HepG2 (cell line): ENCODE data around the gene PDE8B. TPM values are rescaled to one million over a fixed set of nuclear protein-coding genes. Genes with fewer than 3 reads are reported as not detected.

ENCODE experiments used
- ATAC-seq: fragments of 200-7000 bp; cut with Tn5 transposase; 3 replicates; pipeline ENCODE4 v1.9.1; 2020; ENCODE audit warnings: mild to moderate bottlenecking, moderate library complexity
- BruUV-seq: library from RNA; stranded (reverse); fragments of 400-500 nt; replicated peaks from 2 replicates; lab custom pipeline; 2021; lab: Mats Ljungman, UMichigan
- CTCF ChIA-PET: fragments of 300-600 bp; formaldehyde crosslinking; extraction: SDS; loops from one replicate; lab custom pipeline; 2021; ENCODE audit warnings: low total read pairs, inconsistent platforms, low intra/inter-chr PET ratio; lab: Yijun Ruan, JAX
- POLR2A ChIA-PET: fragments of 350-600 bp; sonication (Branson Sonifier 250); formaldehyde crosslinking; loops from one replicate; lab custom pipeline; 2020; ENCODE audit warnings: antibody characterized with exemption, inconsistent platforms; lab: Yijun Ruan, JAX
- DNase-seq: peaks from one replicate; pipeline ENCODE4 v3.0.0-alpha.2; 2015; ENCODE audit warnings: low spot score
- FAIRE-seq: peaks from 3 replicates; lab custom pipeline; 2011; peaks lifted over from hg19 to GRCh38; lab: Jason Lieb, UNC
- H2AFZ ChIP-seq: one replicate; pipeline ENCODE4 v1.6.1; 2011; ENCODE audit warnings: low read length, inconsistent platforms
- H3K27ac ChIP-seq: fragments of 300-600 bp; 3 replicates; pipeline ENCODE4 v1.8.0; 2011; ENCODE audit warnings: mixed run types, mild to moderate bottlenecking, mixed read lengths, low read length, inconsistent platforms; ENCODE audit not compliant: insufficient read depth; ENCODE audit errors: extremely low read length
- H3K27me3 ChIP-seq, 2 experiments: fragments of 200-600 bp in 1 of 2; 2 replicates in 1 of 2; 3 replicates in 1 of 2; pipeline versions ENCODE4 v1.6.0 to v1.8.0; 2011; ENCODE audit warnings: low read length in 2 of 2, mild to moderate bottlenecking in 2 of 2, moderate library complexity in 2 of 2, inconsistent platforms in 1 of 2; ENCODE audit not compliant: insufficient read depth in 2 of 2, control insufficient read depth in 1 of 2
- H3K36me3 ChIP-seq, 2 experiments: fragments of 200-600 bp in 1 of 2; replicated peaks in 1 of 2; 2 replicates in 1 of 2; 3 replicates in 1 of 2; pipeline versions ENCODE4 v1.5.1 to v1.8.0; 2011; ENCODE audit warnings: low read length in 2 of 2, inconsistent platforms in 1 of 2; ENCODE audit not compliant: insufficient read depth in 2 of 2, control insufficient read depth in 1 of 2
- H3K4me1 ChIP-seq: 2 replicates; pipeline ENCODE4 v1.5.1; 2012; ENCODE audit warnings: low read length, inconsistent platforms; ENCODE audit not compliant: insufficient read depth
- H3K4me2 ChIP-seq: 2 replicates; pipeline ENCODE4 v1.6.0; 2011; ENCODE audit warnings: low read depth, low read length, inconsistent platforms
- H3K4me3 ChIP-seq, 3 experiments: fragments of 200-600 bp in 1 of 3; sonication (generic), shearing (Covaris generic) in 1 of 3; replicated peaks in 1 of 3; 2 replicates each; pipeline ENCODE4 v1.5.1; 2011 to 2016; ENCODE audit warnings: low read length in 3 of 3, inconsistent platforms in 2 of 3, low read depth in 2 of 3, mild to moderate bottlenecking in 2 of 3, control low read depth in 1 of 3, mixed read lengths in 1 of 3; ENCODE audit not compliant: insufficient read depth in 1 of 3
- H3K79me2 ChIP-seq: one replicate; pipeline ENCODE4 v1.6.1; 2011; ENCODE audit warnings: low read length, inconsistent platforms; ENCODE audit not compliant: insufficient read depth
- H3K9ac ChIP-seq: 2 replicates; pipeline ENCODE4 v1.6.0; 2011; ENCODE audit warnings: mild to moderate bottlenecking, low read depth, low read length, inconsistent platforms; ENCODE audit not compliant: insufficient read depth
- H3K9me3 ChIP-seq: 2 replicates; pipeline ENCODE4 v1.5.1; 2012; ENCODE audit warnings: mild to moderate bottlenecking, low read length
- H4K20me1 ChIP-seq: 2 replicates; pipeline ENCODE4 v1.6.0; 2011; ENCODE audit warnings: inconsistent platforms, mild to moderate bottlenecking, low read length, moderate library complexity; ENCODE audit not compliant: insufficient read depth
- CEBPB ChIP-seq: IDR thresholded peaks from 2 replicates; pipeline ENCODE4 v1.6.1; 2011; ENCODE audit warnings: low read depth, low read length, improper control_type of control experiment, borderline replicate concordance
- CENPBD1 ChIP-seq: sonication (generic); formaldehyde crosslinking; IDR thresholded peaks from 2 replicates; pipeline ENCODE4 v1.8.0; 2022; ENCODE audit warnings: missing genetic modification reagents, low read depth, mild to moderate bottlenecking, borderline replicate concordance
- FOXJ3 ChIP-seq: sonication (generic); formaldehyde crosslinking; IDR thresholded peaks from 2 replicates; pipeline ENCODE4 v1.4.0; 2020; ENCODE audit warnings: missing genetic modification reagents, mild to moderate bottlenecking, borderline replicate concordance
- FOXO4 ChIP-seq: sonication (generic); formaldehyde crosslinking; conservative IDR thresholded peaks from 2 replicates; pipeline ENCODE4 v1.8.1; 2023; ENCODE audit warnings: missing genetic modification reagents
- GATAD2A ChIP-seq: IDR thresholded peaks from 2 replicates; pipeline ENCODE4 v1.6.1; 2016
- HIVEP1 ChIP-seq: sonication (generic); formaldehyde crosslinking; IDR thresholded peaks from 2 replicates; pipeline ENCODE4 v1.4.0; 2020; ENCODE audit warnings: mild to moderate bottlenecking, missing genetic modification reagents
- MED13 ChIP-seq: sonication (generic); formaldehyde crosslinking; IDR thresholded peaks from 2 replicates; pipeline ENCODE4 v1.5.0; 2020; ENCODE audit warnings: missing genetic modification reagents
- RBFOX2 ChIP-seq: fragments of 200-400 bp; formaldehyde crosslinking; IDR thresholded peaks from 2 replicates; pipeline ENCODE4 v1.6.1; 2017; ENCODE audit warnings: low read depth, mild to moderate bottlenecking, low read length
- TFDP2 ChIP-seq: sonication (generic); formaldehyde crosslinking; IDR thresholded peaks from 2 replicates; pipeline ENCODE4 v1.4.0; 2020; ENCODE audit warnings: missing genetic modification reagents
- ZNF12 ChIP-seq: sonication (generic); formaldehyde crosslinking; IDR thresholded peaks from 2 replicates; pipeline ENCODE4 v1.5.0; 2020; ENCODE audit warnings: missing genetic modification reagents
- ZNF256 ChIP-seq: sonication (generic); formaldehyde crosslinking; conservative IDR thresholded peaks from 2 replicates; pipeline ENCODE4 v1.4.0; 2020; ENCODE audit warnings: missing genetic modification reagents
- ZNF468 ChIP-seq: sonication (generic); formaldehyde crosslinking; IDR thresholded peaks from 2 replicates; pipeline ENCODE4 v1.8.0; 2022; ENCODE audit warnings: mild to moderate bottlenecking, moderate library complexity, missing genetic modification reagents
- ZNF547 ChIP-seq: sonication (generic); formaldehyde crosslinking; IDR thresholded peaks from 2 replicates; pipeline ENCODE4 v1.5.1; 2020; ENCODE audit warnings: mild to moderate bottlenecking, missing genetic modification reagents
- WGBS: methylation state at CpG from one replicate; pipeline ENCODE4 v1.1.6; 2017; ENCODE audit warnings: low lambda C conversion rate; 5-methylcytosine and 5-hydroxymethylcytosine counted together
- in situ Hi-C: cut with HindIII; loops from 2 replicates; pipeline ENCODE4 v1.10.0; 2017; ENCODE audit warnings: low pct_unique_long_range_greater_than_20kb; ENCODE audit not compliant: extremely low pct_ligation_motif_present
- intact Hi-C: fragments of 100-400 bp; cut with micrococcal nuclease; formaldehyde crosslinking; loops from one replicate; pipeline ENCODE4 v1.10.0; 2022; ENCODE audit not compliant: unreplicated experiment
- polyA plus RNA-seq, 8 experiments: library from polyadenylated mRNA; depleted of rRNA in 3 of 8; stranded (reverse) in 7 of 8; unstranded in 1 of 8; fragments of >200 nt; fragmentation: Illumina TruSeq in 4 of 8; extraction: Trizol in 4 of 8; gene quantifications; 2 replicates each; pipeline versions ENCODE4 v1.2.1 to v1.2.3, GENCODE V29; 2011 to 2016; ENCODE audit warnings: low read depth in 4 of 8, missing spikeins in 1 of 8, mixed read lengths in 1 of 8; ENCODE audit not compliant: insufficient read depth in 1 of 8
- total RNA-seq, 5 experiments: library from RNA; depleted of rRNA; stranded (reverse); fragments of >200 nt; fragmentation: Illumina TruSeq; extraction: Trizol; gene quantifications; 2 replicates each; pipeline ENCODE4 v1.2.3, GENCODE V29; 2016; ENCODE audit warnings: low read depth in 1 of 5

Gene PDE8B
- total and polyA plus RNA-seq, 2 of the 13 experiments (the other 11 are each of a cell fraction or from before 2014, with no cell fraction given), result 0.07 TPM; not detected in 1

- Histone ChIP-seq H2AFZ (no peak overlapping the region), H3K9me3 (no peaks in the 10 kb centered on the region), H3K79me2 (no peaks in the 10 kb centered on the region), H3K27me3 (no peaks in the 10 kb centered on the region; a peak in 1 of 5 replicates), H3K4me3 (no peak overlapping the region), H4K20me1 (no peaks in the 10 kb centered on the region), H3K9ac (no peak overlapping the region), H3K4me1 (peaks cover 8% of the 10 kb centered on the region), H3K27ac (no peak overlapping the region), H3K4me2 (no peak overlapping the region), H3K36me3 (no peaks in the 10 kb centered on the region)
- CTCF ChIA-PET, result no interaction called here
- POLR2A ChIA-PET, result no interaction called here
- TF ChIP-seq ZNF468 (CRISPR knock-in tag) (no peak), GATAD2A (CRISPR knock-in tag) (no peak), TFDP2 (CRISPR knock-in tag) (no peak), ZNF12 (CRISPR knock-in tag) (no peak), MED13 (CRISPR knock-in tag) (no peak), CENPBD1 (CRISPR knock-in tag) (no peak), ZNF256 (CRISPR knock-in tag) (no peak), ZNF547 (CRISPR knock-in tag) (no peak), FOXO4 (CRISPR knock-in tag) (no peak), RBFOX2 (no peak), HIVEP1 (CRISPR knock-in tag) (no peak), FOXJ3 (no peak), CEBPB (no peak)
- 43% methylated on average over 3 of the region's 3 CpGs for WGBS
- intact Hi-C loops, result no loop called here
- FAIRE-seq (no peak), DNase-seq (no peak), ATAC-seq (no peak)
- in situ Hi-C loops, result no loop called here
- BruUV-seq, result no TSS peak
Observed at GRCh38 chr5:77356740-77357139, 146.3 kb downstream of the PDE8B start.
